GM18867 (cell line): ENCODE data around the gene PPP1R12C.

Source experiments
- ATAC-seq: cut with Tn5 transposase; IDR thresholded peaks from one replicate; pipeline ENCODE4 v1.9.1; 2021; ENCODE audit warnings: mild to moderate bottlenecking, moderate library complexity; ENCODE audit not compliant: unreplicated experiment

Gene PPP1R12C

DNA sequence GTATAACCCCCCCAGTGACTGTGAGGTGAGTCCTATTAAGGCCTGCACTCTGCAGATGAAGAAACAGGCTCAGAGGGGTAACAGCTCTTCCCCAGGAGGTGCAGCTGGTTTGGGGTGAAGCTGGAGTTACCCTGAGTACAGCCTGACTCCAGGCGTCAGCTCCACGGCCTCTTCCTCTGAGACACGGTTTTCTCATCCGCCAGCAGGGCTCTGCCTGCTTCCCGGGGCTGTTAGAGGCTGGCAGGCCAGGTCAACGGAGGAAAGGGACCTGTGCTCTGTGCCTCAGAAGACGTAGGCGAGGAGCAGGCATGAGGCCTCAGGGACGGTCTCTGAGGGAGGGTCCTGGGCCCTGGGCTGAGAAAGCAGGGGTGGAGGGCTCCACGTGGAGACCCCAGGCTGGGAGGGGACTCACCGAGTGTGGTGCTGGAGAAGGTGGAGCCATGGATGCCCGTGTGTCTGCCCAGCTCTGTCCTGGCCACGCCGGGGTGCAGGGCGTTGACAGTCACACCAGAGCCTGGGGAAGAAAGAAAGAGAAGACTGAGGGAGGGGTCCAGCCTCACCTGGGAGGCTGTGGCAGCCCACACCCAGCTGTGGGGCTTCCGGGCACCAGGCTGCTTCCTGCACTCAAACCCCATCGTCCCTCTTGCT lies 70.3 kb downstream of the PPP1R12C start:
- no peak for ATAC-seq

DNA sequence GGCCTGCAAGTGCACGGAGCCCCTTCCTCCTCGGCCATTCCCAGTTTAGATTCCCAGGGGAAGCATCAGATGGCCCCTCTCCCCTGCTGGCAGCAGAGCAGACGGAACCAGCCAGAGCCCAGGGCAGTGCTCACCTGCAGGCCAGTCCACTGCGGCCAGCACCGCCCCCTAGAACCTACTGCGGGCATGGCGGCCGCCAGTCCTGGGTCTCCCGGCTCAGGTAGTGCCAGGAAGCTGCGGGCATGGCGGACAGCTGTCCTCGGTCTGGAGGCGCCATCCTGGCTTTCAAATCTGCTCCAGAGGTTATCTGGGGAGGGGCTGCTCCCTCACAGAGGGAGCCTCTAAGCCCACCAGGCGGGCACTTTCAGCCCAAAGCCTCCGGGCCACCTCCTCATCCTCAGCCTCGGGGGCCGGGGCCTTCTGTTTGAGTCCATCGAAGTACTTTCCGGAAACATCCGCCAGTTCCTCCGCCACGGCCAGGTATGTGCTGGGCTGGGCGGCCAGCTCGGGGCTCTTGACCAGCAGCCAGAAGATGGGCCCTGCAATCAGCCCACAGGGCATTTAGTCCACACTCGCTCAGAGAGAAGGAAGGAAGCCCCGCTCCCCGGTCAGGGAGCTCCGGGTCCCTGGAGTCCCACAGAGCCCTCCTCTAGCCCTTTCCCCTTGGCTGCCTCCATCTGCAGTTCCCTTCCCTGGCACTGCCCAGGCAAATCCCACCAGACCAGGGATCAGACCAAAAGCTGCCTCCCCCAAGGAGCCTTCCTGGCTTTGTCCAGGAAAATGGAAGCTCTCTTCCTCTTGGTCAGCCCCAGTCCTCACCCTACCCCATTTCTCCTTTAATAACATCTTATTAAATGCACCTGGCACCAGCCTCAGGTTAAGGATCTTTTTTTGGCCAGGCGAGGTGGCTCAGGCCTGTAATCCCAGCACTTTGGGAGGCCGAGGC lies 72.4 kb downstream of the PPP1R12C start:
- no peak for ATAC-seq

DNA sequence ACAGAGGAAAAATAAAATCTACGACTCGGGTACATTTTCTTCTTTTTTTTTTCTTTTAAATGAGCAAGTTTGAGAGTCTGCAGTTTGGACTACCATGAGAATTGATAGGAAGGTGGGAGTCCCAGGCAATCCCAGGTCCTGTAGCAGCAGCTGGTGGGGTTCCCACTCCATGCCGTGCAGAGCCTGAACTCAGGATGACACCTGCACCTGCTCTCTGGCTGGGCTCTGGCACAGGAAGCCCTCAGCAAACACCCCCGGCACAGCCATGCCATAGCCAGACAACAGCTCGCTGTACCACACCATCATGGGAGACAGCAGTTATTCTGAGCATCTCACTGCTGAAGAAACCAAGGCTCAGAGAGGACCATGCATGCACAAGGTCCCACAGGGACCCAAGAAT lies 73.2 kb downstream of the PPP1R12C start:
- ATAC-seq = no peak

DNA sequence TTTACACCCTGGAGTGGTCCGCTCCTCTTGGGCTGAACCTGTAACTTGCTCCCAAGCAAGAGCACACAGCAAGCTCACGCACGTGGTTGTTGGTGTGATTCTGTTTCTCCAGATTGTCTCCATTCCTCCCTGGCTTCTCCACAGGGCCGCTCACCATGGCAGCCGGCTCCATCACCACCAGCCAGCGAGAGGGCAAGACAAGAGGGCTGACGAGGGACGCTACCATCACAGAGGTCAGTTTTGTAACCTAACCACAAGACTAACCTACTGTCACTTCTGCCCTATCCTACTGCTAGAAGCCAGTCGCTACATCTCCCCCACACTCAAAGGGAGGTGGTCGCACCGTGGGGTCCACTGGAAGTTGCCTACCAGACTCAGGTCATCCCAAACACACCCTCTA lies 74.7 kb downstream of the PPP1R12C start:
- ATAC-seq = no peak

DNA sequence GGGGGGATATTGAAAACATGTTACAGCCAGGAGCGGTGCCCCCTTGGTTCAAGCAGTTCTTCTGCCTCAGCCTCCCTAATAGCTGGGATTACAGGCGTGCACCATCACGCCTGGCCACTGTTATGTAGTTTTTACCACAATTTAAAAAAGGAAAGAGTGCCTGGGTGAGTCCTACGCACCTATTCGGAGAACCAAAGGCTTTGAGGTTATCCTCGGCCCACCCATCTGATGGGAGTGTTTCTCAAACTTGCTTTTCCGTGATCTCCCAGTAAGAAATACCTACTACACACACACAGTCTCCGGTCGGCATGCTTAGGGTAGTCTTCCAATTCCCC lies 75.1 kb downstream of the PPP1R12C start:
- no peak for ATAC-seq

GRCh38 chr19:55041627-55042343 lies 75.7 kb downstream of the PPP1R12C start:
- ATAC-seq = no peak

DNA sequence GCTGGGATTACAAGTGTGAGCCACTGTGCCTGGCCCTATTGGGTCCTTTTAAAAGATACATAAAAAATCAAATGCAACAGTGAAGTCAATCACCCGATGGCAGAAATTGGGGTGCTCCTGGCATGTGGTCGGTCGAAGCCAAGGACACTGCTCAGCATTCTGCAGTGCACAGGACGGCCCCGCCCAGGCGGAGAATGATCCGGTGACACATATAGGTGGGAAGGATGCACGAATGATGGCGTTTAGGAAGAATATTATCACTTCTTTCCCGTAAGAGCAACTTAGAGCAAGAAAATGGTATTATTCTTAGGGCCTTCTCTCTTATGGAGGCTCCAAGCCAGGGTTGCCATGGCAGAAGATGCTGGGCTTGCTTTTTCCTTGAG lies 76.2 kb downstream of the PPP1R12C start:
- ATAC-seq = no peak
